Measurements from ENCODE around the gene ZFAND4.
"Not testable (repeated sequence)": the region's sequence is repeated elsewhere in the genome, so short reads cannot be mapped to it uniquely, and the experiment has no call there.

Gene ZFAND4

GRCh38 chr10:45586028-45586824, 86.3 kb downstream of the ZFAND4 start:
- DNase-seq, result no peak

GRCh38 chr10:45585131-45585530, 87.4 kb downstream of the ZFAND4 start:
- no peak for DNase-seq

GRCh38 chr10:45582386-45582781, 90.2 kb downstream of the ZFAND4 start:
- no peak for DNase-seq

- DNase-seq, result no peak
These were observed 90.8 kb downstream of the ZFAND4 start for GRCh38 chr10:45581582-45582385.

DNA sequence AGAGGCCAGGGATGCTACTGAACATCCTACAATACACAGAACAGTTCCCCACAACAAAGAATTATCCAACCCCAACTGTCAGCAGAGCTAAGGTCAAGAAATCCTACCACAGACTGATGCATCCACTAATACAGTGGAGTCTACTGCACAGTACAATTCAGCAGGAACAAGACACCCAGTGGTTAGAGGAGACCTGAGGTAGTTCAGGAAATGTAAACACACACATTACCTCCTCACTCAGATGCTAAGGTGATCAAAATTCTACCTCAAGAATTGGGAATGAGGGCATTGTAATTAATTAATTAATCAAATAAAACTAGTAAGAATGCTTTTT, 91.4 kb downstream of the ZFAND4 start:
- DNase-seq, result no peak

GRCh38 chr10:45580371-45581215, 92.0 kb downstream of the ZFAND4 start:
- no peak for DNase-seq

- no peak for DNase-seq
These were observed 94.1 kb downstream of the ZFAND4 start for GRCh38 chr10:45578384-45578971.

GRCh38 chr10:45575966-45576597, 96.5 kb downstream of the ZFAND4 start:
- no peak for DNase-seq

- DNase-seq, result not testable (repeated sequence)
These were observed 97.4 kb downstream of the ZFAND4 start for GRCh38 chr10:45575032-45575761.

- no peak for DNase-seq
These were observed 103.1 kb downstream of the ZFAND4 start for GRCh38 chr10:45569471-45569870.

DNA sequence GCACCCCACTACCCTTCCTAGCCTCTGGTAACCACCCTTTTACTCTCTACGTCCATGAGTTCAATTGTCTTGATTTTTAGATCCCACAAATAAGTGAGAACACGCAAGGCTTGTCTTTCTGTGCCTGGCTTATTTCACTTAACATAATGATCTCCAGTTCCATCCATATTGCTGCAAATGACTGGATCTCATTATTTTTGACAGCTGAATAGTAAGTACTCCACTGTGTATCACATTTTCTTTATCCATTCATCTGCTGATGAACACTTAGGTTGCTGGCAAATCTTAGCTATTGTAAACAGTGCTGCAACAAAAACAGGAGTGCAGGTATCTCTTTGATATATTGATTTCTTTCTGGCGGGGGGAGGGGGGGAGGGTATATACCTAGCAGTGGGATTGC, 106.2 kb downstream of the ZFAND4 start:
- DNase-seq, result no peak

Data from effector CD4-positive, alpha-beta T cell (primary cell).